Measurements from ENCODE around the gene TULP1. TPM values are rescaled to one million over a fixed set of nuclear protein-coding genes. Genes with fewer than 3 reads are reported as not detected.

Gene TULP1
- total and polyA plus RNA-seq, 2 of the 4 experiments (the other 2 are of a cell fraction): not detected

DNA sequence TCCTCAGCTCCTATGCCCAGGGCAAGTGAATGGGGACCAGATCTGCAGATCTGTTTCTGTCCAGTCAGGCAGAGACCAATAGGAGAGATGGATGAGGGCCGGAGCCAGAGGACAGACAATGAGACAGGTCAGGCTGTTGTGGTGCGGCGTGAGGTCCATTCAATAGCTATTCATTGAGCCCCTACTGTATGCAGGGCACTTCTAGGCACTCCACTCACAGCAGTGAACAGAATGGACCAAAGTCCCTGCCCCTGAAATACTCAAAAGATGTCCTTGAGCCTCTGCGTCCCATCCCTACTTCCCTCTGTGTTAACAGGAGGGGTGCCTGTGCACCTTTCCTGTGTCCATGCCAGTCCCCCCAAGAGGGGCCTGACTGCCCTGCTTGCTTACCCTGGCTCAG, 8.5 kb upstream of the TULP1 start:
- Histone ChIP-seq H4K8ac (ENCODE audit: low read depth in 2 of 2, low read length in 2 of 2) (no peak overlapping the region), H3K27me3 (ENCODE audit: control insufficient read depth, insufficient read depth, low read length) (peaks cover 11% of the 10 kb centered on the region), H2AK5ac (ENCODE audit: low read depth, low read length) (no peak overlapping the region), H2BK20ac (ENCODE audit: low read depth, low read length) (no peak overlapping the region), H2BK120ac (ENCODE audit: low read depth, low read length) (no peak overlapping the region), H3K4ac (ENCODE audit: low read depth, low read length) (no peak overlapping the region), H3K27ac (ENCODE audit: insufficient read depth, low read length) (no peak overlapping the region), H3K79me1 (ENCODE audit: low read depth in 1 of 2, low read length in 2 of 2) (no peaks in the 10 kb centered on the region), H3K36me3 (ENCODE audit: control insufficient read depth, insufficient read depth, low read length) (no peaks in the 10 kb centered on the region), H3K18ac (ENCODE audit: low read depth, low read length) (no peak overlapping the region), H3K56ac (ENCODE audit: extremely low read depth, insufficient read depth, low read length) (no peak overlapping the region), H3K4me3 (ENCODE audit: insufficient read depth, low read depth, low read length) (no peak overlapping the region), H2AK9ac (replicated peaks; ENCODE audit: low read depth, low read length, poor library complexity) (no peak overlapping the region), H3K9ac (ENCODE audit: low read depth, low read length) (no peak overlapping the region), H3K4me2 (ENCODE audit: low read depth, low read length) (no peak overlapping the region), H4K5ac (ENCODE audit: low read depth, low read length) (no peak overlapping the region), H3K9me3 (ENCODE audit: control insufficient read depth, insufficient read depth, low read length) (no peaks in the 10 kb centered on the region), H3K14ac (replicated peaks; ENCODE audit: low read depth, low read length) (no peak overlapping the region), H3K23ac (ENCODE audit: low read depth, low read length) (no peak overlapping the region), H3K9me1 (ENCODE audit: insufficient read depth, low read length) (no peaks in the 10 kb centered on the region), H2BK15ac (ENCODE audit: low read depth, low read length) (no peak overlapping the region), H4K91ac (ENCODE audit: insufficient read depth, low read depth, low read length) (no peak overlapping the region), H4K20me1 (ENCODE audit: insufficient read depth, low read length) (no peaks in the 10 kb centered on the region), H2AFZ (replicated peaks; ENCODE audit: low read length, poor library complexity) (no peak overlapping the region), H3K4me1 (ENCODE audit: control insufficient read depth, insufficient read depth, low read length) (no peaks in the 10 kb centered on the region), H2BK5ac (ENCODE audit: low read depth, low read length, poor library complexity, severe bottlenecking) (no peak overlapping the region)
- no CpG with 5 or more reads among the region's 4 CpGs for WGBS, 2 experiments (ENCODE audit: extremely low coverage in 2 of 2, insufficient read length in 1 of 2)
- in situ Hi-C loops (cut with MboI; ENCODE audit: low sequenced_read_pairs): loop anchor here (5.0 kb wide), 2 partner anchors 46 to 216 kb away; partner anchors contain the start of gene ARMC12
- BruUV-seq (replicated peaks): no TSS peak
- dilution Hi-C loops (cut with HindIII; ENCODE audit: low sequenced_read_pairs, unreplicated experiment): no loop called here
- TF ChIP-seq NFE2L2 (IDR thresholded peaks at IDR 0.05; ENCODE audit: low read depth, low read length): no peak
- TF ChIP-seq RAD21 (IDR thresholded peaks at IDR 0.05; ENCODE audit: low read length): no peak
- no peak for TF ChIP-seq POLR2A (IDR thresholded peaks at IDR 0.05; ENCODE audit: low read depth, low read length)
- no peak for TF ChIP-seq ELK1 (IDR thresholded peaks at IDR 0.05; ENCODE audit: borderline replicate concordance, low read depth, low read length)
- TF ChIP-seq RCOR1 (IDR thresholded peaks at IDR 0.05; ENCODE audit: insufficient replicate concordance, low read length): no peak
- ChIA-PET POLR2A (ENCODE audit: unreplicated experiment) (no interaction called here), CTCF (interaction anchor here (0.8 kb wide), 1 partner anchor 31 kb away, joined by 3 read pairs; no protein-coding TSS in a partner anchor)
- no peak for DNase-seq
- no peak for ATAC-seq (ENCODE audit: low read depth)
- intact Hi-C loops (cut with micrococcal nuclease): loop anchor here (5.0 kb wide), 2 partner anchors 61 to 576 kb away; no protein-coding TSS in a partner anchor

All from IMR-90 (cell line).